Endothelial cell of umbilical vein (primary cell): ENCODE results near the gene VPS35. TPM values are rescaled to one million over a fixed set of nuclear protein-coding genes. Genes with fewer than 3 reads are reported as not detected.
A peak's percentile ranks its signal among the peaks of the same experiment; 100 is the strongest.
"Not testable (repeated sequence)": the region's sequence is repeated elsewhere in the genome, so short reads cannot be mapped to it uniquely, and the experiment has no call there.

Experiments used
- BruUV-seq: library from RNA; stranded (reverse); fragments of 400-500 nt; replicated peaks from 2 replicates; lab custom pipeline; 2021; lab: Mats Ljungman, UMichigan
- CTCF ChIA-PET: fragments of 300-600, 350-600 bp; sonication (Branson Sonifier 250); formaldehyde crosslinking; loops from one replicate; lab custom pipeline; 2021; ENCODE audit warnings: antibody characterized with exemption, inconsistent platforms; lab: Charles Lee
- POLR2A ChIA-PET: fragments of 300-600, 350-600 bp; sonication (Branson Sonifier 250); formaldehyde crosslinking; loops from one replicate; lab custom pipeline; 2021; ENCODE audit warnings: antibody characterized with exemption, inconsistent platforms; lab: Charles Lee
- DNase-seq: peaks from one replicate; pipeline ENCODE4 v3.0.0-alpha.2; 2011; ENCODE audit warnings: low read depth, low spot score
- FAIRE-seq: peaks from 2 replicates; lab custom pipeline; 2011; peaks lifted over from hg19 to GRCh38; lab: Jason Lieb, UNC
- H2AFZ ChIP-seq: 2 replicates; pipeline ENCODE4 v1.6.0; 2012; ENCODE audit warnings: low read depth, low read length, control low read depth, inconsistent platforms
- H3K27ac ChIP-seq: 2 replicates; pipeline ENCODE4 v1.5.1; 2011; ENCODE audit warnings: low read depth, mild to moderate bottlenecking, control low read depth, low read length, moderate library complexity; ENCODE audit not compliant: insufficient read depth
- H3K27me3 ChIP-seq, 2 experiments: 2 replicates each; pipeline versions ENCODE4 v1.6.0 to v1.6.1; 2011; ENCODE audit warnings: low read length in 2 of 2, mixed read lengths in 1 of 2; ENCODE audit not compliant: control insufficient read depth in 2 of 2, insufficient read depth in 2 of 2
- H3K36me3 ChIP-seq, 2 experiments: 2 replicates in 1 of 2; 3 replicates in 1 of 2; pipeline ENCODE4 v1.5.1; 2011; ENCODE audit warnings: low read length in 2 of 2, mild to moderate bottlenecking in 1 of 2, moderate library complexity in 1 of 2; ENCODE audit not compliant: control insufficient read depth in 2 of 2, insufficient read depth in 2 of 2; ENCODE audit errors: extremely low read depth in 1 of 2
- H3K4me1 ChIP-seq: 3 replicates; pipeline ENCODE4 v1.5.1; 2011; ENCODE audit warnings: mild to moderate bottlenecking, low read length; ENCODE audit not compliant: control insufficient read depth, insufficient read depth; ENCODE audit errors: extremely low read depth
- H3K4me2 ChIP-seq: 2 replicates; pipeline ENCODE4 v1.6.1; 2011; ENCODE audit warnings: low read length, control low read depth, mixed read lengths; ENCODE audit not compliant: insufficient read depth
- H3K4me3 ChIP-seq, 3 experiments: fragments of 200-600 bp in 1 of 3; sonication (generic), shearing (Covaris generic) in 1 of 3; replicated peaks in 1 of 3; 2 replicates each; pipeline ENCODE4 v1.5.1; 2011 to 2016; ENCODE audit warnings: control low read depth in 3 of 3, low read length in 3 of 3, mild to moderate bottlenecking in 2 of 3, inconsistent platforms in 1 of 3, low read depth in 1 of 3, moderate library complexity in 1 of 3; ENCODE audit not compliant: insufficient read depth in 1 of 3
- H3K79me2 ChIP-seq: 2 replicates; pipeline ENCODE4 v1.6.0; 2012; ENCODE audit warnings: low read length, inconsistent platforms; ENCODE audit not compliant: control insufficient read depth, insufficient read depth
- H3K9ac ChIP-seq: replicated peaks from 2 replicates; pipeline ENCODE3; 2011; ENCODE audit warnings: low read length, control low read depth; ENCODE audit not compliant: insufficient read depth; ENCODE audit errors: extremely low read depth
- H3K9me1 ChIP-seq: replicated peaks from 3 replicates; pipeline ENCODE4 v1.6.0; 2011; ENCODE audit warnings: mild to moderate bottlenecking, low read length; ENCODE audit not compliant: control insufficient read depth, insufficient read depth; ENCODE audit errors: extremely low read depth
- H3K9me3 ChIP-seq: replicated peaks from 2 replicates; pipeline ENCODE4 v1.5.1; 2012; ENCODE audit warnings: low read length, inconsistent platforms; ENCODE audit not compliant: control insufficient read depth, insufficient read depth
- H4K20me1 ChIP-seq: replicated peaks from 2 replicates; pipeline ENCODE3; 2011; ENCODE audit warnings: mild to moderate bottlenecking, low read length; ENCODE audit not compliant: control insufficient read depth, insufficient read depth; ENCODE audit errors: extremely low read depth
- POLR2AphosphoS5 ChIP-seq: IDR thresholded peaks from 2 replicates; pipeline ENCODE4 v1.6.1; 2012; ENCODE audit warnings: low read depth, mild to moderate bottlenecking, control low read depth, low read length, moderate library complexity; ENCODE audit not compliant: insufficient read depth
- dilution Hi-C: fragments of 300-500 bp; cut with MboI; formaldehyde crosslinking; loops from one replicate; pipeline ENCODE4 v1.15.0; 2019; ENCODE audit warnings: low sequenced_read_pairs; ENCODE audit not compliant: extremely low pct_ligation_motif_present
- intact Hi-C: fragments of 100-400 bp; cut with micrococcal nuclease; formaldehyde crosslinking; loops from one replicate; pipeline ENCODE4 v1.10.0; 2022
- polyA plus RNA-seq, 4 experiments: library from polyadenylated mRNA; depleted of rRNA in 3 of 4; stranded (reverse) in 3 of 4; unstranded in 1 of 4; fragments of >200 nt; gene quantifications; 2 replicates each; pipeline versions ENCODE4 v1.2.1 to v1.2.3, GENCODE V29; 2011 to 2012; ENCODE audit warnings: missing spikeins in 1 of 4
- total RNA-seq: library from RNA; stranded (reverse); gene quantifications from 2 replicates; pipeline ENCODE4 v1.2.3, GENCODE V29; 2021
- TF ChIP-seq, protein P1 (sequence below), 2 donors: IDR thresholded peaks; 1 replicate in 1 of 2; 2 replicates in 1 of 2; pipeline ENCODE4 v1.5.1; 2011; ENCODE audit warnings: low read length in 2 of 2, mild to moderate bottlenecking in 2 of 2, moderate library complexity in 2 of 2, control low read depth in 1 of 2, inconsistent platforms in 1 of 2, low read depth in 1 of 2; ENCODE audit not compliant: insufficient read depth in 1 of 2; ENCODE audit errors: extremely low read depth in 1 of 2

VPS35 gene
- total and polyA plus RNA-seq, 2 donors (not counting 3 experiments of a cell fraction or from before 2014, with no cell fraction given): 19.7 to 102 TPM

DNA sequence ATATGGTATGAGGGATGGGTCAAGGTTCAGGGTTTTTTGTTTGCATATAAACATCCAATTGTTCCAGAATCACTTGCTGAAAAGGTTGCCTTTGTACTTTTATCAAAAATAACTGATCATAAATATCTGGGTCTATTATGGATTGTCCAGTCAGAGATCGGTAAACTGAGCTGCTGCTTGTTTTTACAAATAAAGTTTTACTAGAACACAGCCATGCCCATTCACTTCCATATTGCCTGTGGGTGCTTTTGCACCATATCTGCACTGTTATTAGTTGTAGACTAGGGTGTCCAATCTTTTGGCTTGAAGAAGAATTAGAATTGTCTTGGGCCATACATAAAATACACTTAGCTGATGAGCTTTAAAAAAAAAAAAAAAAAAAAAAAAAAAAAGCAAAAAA is 11.0 kb downstream of the VPS35 start:
- POLR2A ChIA-PET, H3K9me3 ChIP-seq, H2AFZ ChIP-seq, dilution Hi-C loops, H3K9ac ChIP-seq, H3K79me2 ChIP-seq, H3K27ac ChIP-seq, H3K4me1 ChIP-seq, intact Hi-C loops, H3K27me3 ChIP-seq, H3K4me3 ChIP-seq, H4K20me1 ChIP-seq, FAIRE-seq, H3K4me2 ChIP-seq, H3K9me1 ChIP-seq, DNase-seq, BruUV-seq: not testable (repeated sequence)
- H3K36me3 ChIP-seq: peaks cover 11 to 23% of the 10 kb centered on the region in 2 experiments
- CTCF ChIA-PET: interaction anchor here (0.6 to 1.5 kb wide), 5 partner anchors 9 to 176 kb away, joined by 3 to 4 read pairs (median 3); no protein-coding TSS in a partner anchor

DNA sequence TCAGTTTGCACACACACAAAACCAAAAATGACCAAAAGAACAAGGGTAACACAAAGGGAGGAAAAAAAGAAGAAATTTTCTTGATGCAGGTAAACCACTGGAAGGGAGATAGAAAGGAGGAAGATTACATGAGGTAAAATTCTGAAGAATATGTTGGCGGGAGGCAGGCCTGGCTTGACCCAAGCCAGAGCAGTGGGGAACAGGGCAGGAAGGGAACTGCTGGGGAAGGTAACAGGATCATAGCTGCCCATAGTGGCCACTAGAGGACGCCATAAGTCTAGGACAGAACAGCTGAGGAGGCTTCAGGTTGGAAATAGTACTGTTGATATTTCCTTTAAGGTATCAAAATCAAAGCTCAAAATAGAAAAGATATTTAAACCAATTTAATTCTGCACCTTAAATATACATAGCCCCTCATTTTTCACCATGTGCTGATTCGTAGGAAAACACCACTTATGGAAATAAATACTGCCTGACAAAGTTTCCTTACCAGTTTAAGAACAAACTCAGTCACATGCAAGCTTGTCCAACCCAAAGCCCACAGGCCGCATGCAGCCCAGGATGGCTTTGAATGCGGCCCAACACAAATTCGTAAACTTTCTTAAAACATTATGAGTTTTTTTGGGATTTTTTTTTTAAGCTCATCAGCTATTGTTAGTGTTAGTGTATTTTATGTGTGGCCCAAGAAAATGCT is 15.5 kb downstream of the VPS35 start:
- H4K20me1 ChIP-seq: no peaks in the 10 kb centered on the region

More for the DNA sequence above, 15.5 kb downstream of the VPS35 start:
- Histone ChIP-seq H3K4me1 (no peaks in the 10 kb centered on the region), H3K9me3 (no peaks in the 10 kb centered on the region), H3K4me3 (no peak overlapping the region), H3K27ac (no peak overlapping the region), H3K4me2 (no peak overlapping the region), H3K9me1 (no peaks in the 10 kb centered on the region), H2AFZ (no peak overlapping the region), H3K27me3 (no peaks in the 10 kb centered on the region), H3K9ac (no peak overlapping the region), H3K79me2 (no peaks in the 10 kb centered on the region), H3K36me3 (peaks cover 12 to 28% of the 10 kb centered on the region in 2 experiments)
- intact Hi-C loops: loop anchor here (1.0 kb wide), 2 partner anchors 16 to 128 kb away; partner anchors contain the start of genes ORC6 and VPS35
- TF ChIP-seq POLR2AphosphoS5: no peak
- TF ChIP-seq, protein P1, sequence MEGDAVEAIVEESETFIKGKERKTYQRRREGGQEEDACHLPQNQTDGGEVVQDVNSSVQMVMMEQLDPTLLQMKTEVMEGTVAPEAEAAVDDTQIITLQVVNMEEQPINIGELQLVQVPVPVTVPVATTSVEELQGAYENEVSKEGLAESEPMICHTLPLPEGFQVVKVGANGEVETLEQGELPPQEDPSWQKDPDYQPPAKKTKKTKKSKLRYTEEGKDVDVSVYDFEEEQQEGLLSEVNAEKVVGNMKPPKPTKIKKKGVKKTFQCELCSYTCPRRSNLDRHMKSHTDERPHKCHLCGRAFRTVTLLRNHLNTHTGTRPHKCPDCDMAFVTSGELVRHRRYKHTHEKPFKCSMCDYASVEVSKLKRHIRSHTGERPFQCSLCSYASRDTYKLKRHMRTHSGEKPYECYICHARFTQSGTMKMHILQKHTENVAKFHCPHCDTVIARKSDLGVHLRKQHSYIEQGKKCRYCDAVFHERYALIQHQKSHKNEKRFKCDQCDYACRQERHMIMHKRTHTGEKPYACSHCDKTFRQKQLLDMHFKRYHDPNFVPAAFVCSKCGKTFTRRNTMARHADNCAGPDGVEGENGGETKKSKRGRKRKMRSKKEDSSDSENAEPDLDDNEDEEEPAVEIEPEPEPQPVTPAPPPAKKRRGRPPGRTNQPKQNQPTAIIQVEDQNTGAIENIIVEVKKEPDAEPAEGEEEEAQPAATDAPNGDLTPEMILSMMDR (IDR thresholded peaks at IDR 0.05; ENCODE audit: extremely low read depth in 1 of 2, insufficient read depth in 1 of 2, low read depth in 1 of 2, low read length in 2 of 2): peak; percentile 85 to 91
- DNase-seq (peak; percentile 62), FAIRE-seq (no peak)
- no TSS peak for BruUV-seq
- CTCF ChIA-PET: interaction anchor here (0.7 to 3.4 kb wide), 35 partner anchors 9 to 1491 kb away, joined by 3 to 78 read pairs (median 4); partner anchors contain the start of genes C16orf87 and ORC6
- POLR2A ChIA-PET: no interaction called here
- dilution Hi-C loops: no loop called here
